ENCODE measurements around the gene PPP3R1.

Gene PPP3R1

GRCh38 chr2:68251187-68251854 lies 1.0 kb downstream of the PPP3R1 start:
- in situ Hi-C loops (cut with MboI; ENCODE audit: low sequenced_read_pairs) = no loop called here
- H3K4me1 ChIP-seq = peaks cover 46% of the 10 kb centered on the region
- H3K9me3 ChIP-seq = no peaks in the 10 kb centered on the region
- peak overlapping the region; percentile 58 for H3K4me3 ChIP-seq
- H3K36me3 ChIP-seq (replicated peaks) = peaks cover 8% of the 10 kb centered on the region
- DNase-seq (ENCODE audit: low spot score in 2 of 2) = peak; percentile 82 to 85
- H3K27me3 ChIP-seq (ENCODE audit: low read depth) = no peaks in the 10 kb centered on the region

- peaks cover 8% of the 10 kb centered on the region for H3K36me3 ChIP-seq (replicated peaks)
- no peaks in the 10 kb centered on the region for H3K27me3 ChIP-seq (ENCODE audit: low read depth)
- no peaks in the 10 kb centered on the region for H3K9me3 ChIP-seq
- peak overlapping the region; percentile 58 for H3K4me3 ChIP-seq
- in situ Hi-C loops (cut with MboI; ENCODE audit: low sequenced_read_pairs) = no loop called here
- H3K4me1 ChIP-seq = peaks cover 45% of the 10 kb centered on the region
- no peak for DNase-seq (ENCODE audit: low spot score in 2 of 2)
Observed at GRCh38 chr2:68250652-68251186, 1.6 kb downstream of the PPP3R1 start.

DNA sequence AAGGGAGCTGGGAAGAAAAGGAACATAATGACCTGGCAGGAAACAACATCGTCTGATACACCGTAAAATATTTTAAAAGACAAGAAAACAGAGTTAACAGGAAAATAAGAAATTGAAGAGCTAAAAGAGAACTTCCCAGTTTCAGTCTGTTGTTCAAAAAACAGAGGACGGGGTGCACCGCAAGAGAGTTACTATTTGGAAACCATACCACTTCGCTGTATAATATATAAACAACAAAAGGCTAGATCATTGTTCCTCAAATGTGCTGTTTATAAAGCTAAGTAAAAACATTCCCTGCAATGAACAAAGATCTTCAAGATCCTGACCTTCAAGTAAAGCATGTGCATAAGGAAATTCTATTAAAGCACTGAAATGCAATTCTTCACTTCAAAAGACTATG lies 2.1 kb downstream of the PPP3R1 start:
- Histone ChIP-seq H3K4me1 (peaks cover 48% of the 10 kb centered on the region), H3K4me3 (peak overlapping the region; percentile 58), H3K27me3 (ENCODE audit: low read depth) (no peaks in the 10 kb centered on the region), H3K36me3 (replicated peaks) (peaks cover 8% of the 10 kb centered on the region), H3K9me3 (no peaks in the 10 kb centered on the region)
- in situ Hi-C loops (cut with MboI; ENCODE audit: low sequenced_read_pairs) = no loop called here
- DNase-seq (ENCODE audit: low spot score in 2 of 2) = no peak

DNA sequence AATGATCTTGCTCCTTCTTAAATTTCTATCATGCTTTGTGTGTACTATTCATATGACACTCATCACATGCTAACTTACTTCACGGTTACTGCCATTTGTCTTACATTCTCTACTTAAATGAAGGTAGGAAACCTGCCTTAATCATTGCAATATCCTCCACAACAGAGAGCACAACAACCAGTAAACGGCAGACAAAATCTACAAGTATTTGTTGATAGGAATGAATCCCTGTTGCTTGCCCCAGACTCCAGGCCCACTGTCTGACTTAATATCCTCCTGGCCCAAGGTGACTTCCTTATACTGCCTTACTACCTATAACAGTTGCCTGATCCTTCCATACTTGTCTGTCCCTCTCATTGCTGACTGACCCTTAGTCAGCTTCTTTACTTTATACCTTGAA lies 3.5 kb downstream of the PPP3R1 start:
- H3K4me1 ChIP-seq = peaks cover 39% of the 10 kb centered on the region
- in situ Hi-C loops (cut with MboI; ENCODE audit: low sequenced_read_pairs) = no loop called here
- no peaks in the 10 kb centered on the region for H3K27me3 ChIP-seq (ENCODE audit: low read depth)
- no peak for DNase-seq (ENCODE audit: low spot score in 2 of 2)
- no peak overlapping the region for H3K4me3 ChIP-seq
- no peaks in the 10 kb centered on the region for H3K9me3 ChIP-seq
- H3K36me3 ChIP-seq (replicated peaks) = peaks cover 8% of the 10 kb centered on the region

DNA sequence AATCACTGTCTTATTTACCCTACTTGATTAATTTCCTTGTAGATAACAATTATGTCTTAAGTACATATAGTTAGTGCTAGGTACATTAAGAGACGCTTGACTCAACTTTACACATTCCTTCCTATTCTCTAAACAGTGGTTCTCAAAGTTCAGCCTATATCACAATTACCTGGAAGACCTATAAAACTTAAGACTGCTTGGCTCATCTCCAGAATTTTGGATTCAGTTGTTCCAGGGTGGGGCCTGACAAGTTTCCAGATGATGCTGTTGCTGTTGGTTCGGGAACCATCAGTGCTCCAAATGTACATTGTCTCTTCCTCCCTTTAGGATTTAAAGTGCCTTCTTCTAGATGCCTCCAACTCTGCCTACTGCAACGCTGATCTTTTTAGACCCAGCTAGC lies 4.0 kb downstream of the PPP3R1 start:
- Histone ChIP-seq H3K36me3 (replicated peaks) (peaks cover 8% of the 10 kb centered on the region), H3K27me3 (ENCODE audit: low read depth) (no peaks in the 10 kb centered on the region), H3K4me3 (no peak overlapping the region), H3K4me1 (peaks cover 39% of the 10 kb centered on the region), H3K9me3 (no peaks in the 10 kb centered on the region)
- in situ Hi-C loops (cut with MboI; ENCODE audit: low sequenced_read_pairs) = no loop called here
- DNase-seq (ENCODE audit: low spot score in 2 of 2) = no peak

GRCh38 chr2:68246396-68246795 lies 5.9 kb downstream of the PPP3R1 start:
- Histone ChIP-seq H3K4me1 (peaks cover 39% of the 10 kb centered on the region), H3K4me3 (no peak overlapping the region), H3K27me3 (ENCODE audit: low read depth) (no peaks in the 10 kb centered on the region), H3K36me3 (replicated peaks) (peaks cover 8% of the 10 kb centered on the region), H3K9me3 (no peaks in the 10 kb centered on the region)
- no peak for DNase-seq (ENCODE audit: low spot score in 2 of 2)
- in situ Hi-C loops (cut with MboI; ENCODE audit: low sequenced_read_pairs) = no loop called here

GRCh38 chr2:68245672-68246071 lies 6.7 kb downstream of the PPP3R1 start:
- in situ Hi-C loops (cut with MboI; ENCODE audit: low sequenced_read_pairs) = no loop called here
- H3K4me3 ChIP-seq = no peak overlapping the region
- peaks cover 40% of the 10 kb centered on the region for H3K4me1 ChIP-seq
- no peaks in the 10 kb centered on the region for H3K9me3 ChIP-seq
- no peaks in the 10 kb centered on the region for H3K27me3 ChIP-seq (ENCODE audit: low read depth)
- no peak for DNase-seq (ENCODE audit: low spot score in 2 of 2)
- H3K36me3 ChIP-seq (replicated peaks) = peaks cover 5% of the 10 kb centered on the region

DNA sequence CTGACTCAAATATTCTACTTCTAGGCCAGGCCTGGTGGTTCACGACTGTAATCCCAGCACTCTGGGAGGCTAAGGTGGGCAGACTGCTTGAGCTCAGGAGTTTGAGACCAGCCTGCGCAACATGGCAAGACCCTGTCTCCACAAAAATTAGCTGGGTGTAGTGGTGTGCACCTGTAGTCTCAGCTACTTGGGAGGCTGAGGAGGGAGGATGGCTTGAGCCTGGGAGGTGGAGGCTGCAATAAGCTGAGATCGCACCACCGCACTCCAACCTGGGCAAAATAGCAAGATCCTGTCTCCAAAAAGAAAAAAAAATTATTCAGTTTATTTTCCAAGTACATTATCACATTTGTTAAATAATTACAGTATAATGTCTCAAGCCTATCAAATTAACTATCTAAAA lies 7.3 kb downstream of the PPP3R1 start:
- no peak overlapping the region for H3K4me3 ChIP-seq
- no peaks in the 10 kb centered on the region for H3K9me3 ChIP-seq
- in situ Hi-C loops (cut with MboI; ENCODE audit: low sequenced_read_pairs) = no loop called here
- peaks cover 44% of the 10 kb centered on the region for H3K4me1 ChIP-seq
- no peak for DNase-seq (ENCODE audit: low spot score in 2 of 2)
- no peaks in the 10 kb centered on the region; the same call in 1 of the 2 replicates for H3K36me3 ChIP-seq (replicated peaks)
- H3K27me3 ChIP-seq (ENCODE audit: low read depth) = no peaks in the 10 kb centered on the region

DNA sequence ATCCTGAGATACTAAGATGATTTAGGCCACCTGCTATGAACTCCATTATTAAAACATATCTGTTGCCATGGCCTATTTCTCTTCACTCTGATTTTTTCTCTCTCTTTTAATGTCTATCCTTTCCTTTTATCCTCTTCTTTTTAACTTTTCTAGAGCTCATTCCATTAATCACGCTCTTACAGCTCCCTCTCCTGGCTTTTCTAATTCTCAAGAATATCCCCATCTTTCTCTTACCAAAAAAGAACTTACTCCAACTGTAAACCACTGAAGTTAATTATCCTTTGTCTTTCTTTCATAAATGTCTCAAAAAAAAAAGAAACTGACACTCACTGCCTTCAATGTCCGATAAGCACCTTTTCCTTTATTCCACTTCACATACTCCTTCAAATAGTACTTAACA lies 7.9 kb downstream of the PPP3R1 start:
- Histone ChIP-seq H3K4me3 (no peak overlapping the region), H3K9me3 (no peaks in the 10 kb centered on the region), H3K36me3 (replicated peaks) (no peaks in the 10 kb centered on the region; the same call in 1 of the 2 replicates), H3K4me1 (peaks cover 46% of the 10 kb centered on the region), H3K27me3 (ENCODE audit: low read depth) (no peaks in the 10 kb centered on the region)
- in situ Hi-C loops (cut with MboI; ENCODE audit: low sequenced_read_pairs) = no loop called here
- DNase-seq (ENCODE audit: low spot score in 2 of 2) = no peak

GRCh38 chr2:68241732-68242131 lies 10.6 kb downstream of the PPP3R1 start:
- no peaks in the 10 kb centered on the region; the same call in 1 of the 2 replicates for H3K36me3 ChIP-seq (replicated peaks)
- H3K27me3 ChIP-seq (ENCODE audit: low read depth) = no peaks in the 10 kb centered on the region
- DNase-seq (ENCODE audit: low spot score in 2 of 2) = no peak
- in situ Hi-C loops (cut with MboI; ENCODE audit: low sequenced_read_pairs) = no loop called here
- H3K4me1 ChIP-seq = peaks cover 41% of the 10 kb centered on the region
- H3K4me3 ChIP-seq = no peak overlapping the region
- no peaks in the 10 kb centered on the region for H3K9me3 ChIP-seq

DNA sequence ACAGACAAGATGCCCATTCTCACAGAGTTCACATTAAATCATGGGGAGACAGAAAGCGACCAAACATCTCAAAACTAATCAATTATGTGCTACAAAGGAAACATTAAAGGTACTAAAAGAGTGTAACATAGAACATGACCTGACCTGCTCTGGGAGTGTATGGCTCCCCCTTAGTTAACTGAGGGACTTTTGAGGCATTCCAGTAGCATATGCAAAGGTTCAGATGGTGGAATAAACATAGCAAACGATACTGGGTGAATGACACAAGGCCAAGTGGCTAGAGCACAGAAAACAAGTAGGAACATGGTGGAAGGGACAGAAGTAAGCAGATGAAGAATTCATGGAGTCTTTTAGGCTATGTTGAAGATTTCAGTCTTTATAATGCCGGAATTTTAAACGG lies 11.9 kb downstream of the PPP3R1 start:
- no peak for DNase-seq (ENCODE audit: low spot score in 2 of 2)
- Histone ChIP-seq H3K36me3 (replicated peaks) (no peaks in the 10 kb centered on the region; the same call in 1 of the 2 replicates), H3K9me3 (no peaks in the 10 kb centered on the region), H3K4me3 (no peak overlapping the region), H3K4me1 (peaks cover 31% of the 10 kb centered on the region), H3K27me3 (ENCODE audit: low read depth) (no peaks in the 10 kb centered on the region; the same call in 1 of the 2 replicates)
- in situ Hi-C loops (cut with MboI; ENCODE audit: low sequenced_read_pairs) = no loop called here

GRCh38 chr2:68238955-68239822 lies 13.1 kb downstream of the PPP3R1 start:
- no peaks in the 10 kb centered on the region for H3K36me3 ChIP-seq (replicated peaks)
- no peak overlapping the region for H3K4me3 ChIP-seq
- no peaks in the 10 kb centered on the region; the same call in 1 of the 2 replicates for H3K27me3 ChIP-seq (ENCODE audit: low read depth)
- in situ Hi-C loops (cut with MboI; ENCODE audit: low sequenced_read_pairs) = no loop called here
- H3K9me3 ChIP-seq = no peaks in the 10 kb centered on the region
- DNase-seq (ENCODE audit: low spot score in 2 of 2) = no peak
- peaks cover 31% of the 10 kb centered on the region for H3K4me1 ChIP-seq

DNA sequence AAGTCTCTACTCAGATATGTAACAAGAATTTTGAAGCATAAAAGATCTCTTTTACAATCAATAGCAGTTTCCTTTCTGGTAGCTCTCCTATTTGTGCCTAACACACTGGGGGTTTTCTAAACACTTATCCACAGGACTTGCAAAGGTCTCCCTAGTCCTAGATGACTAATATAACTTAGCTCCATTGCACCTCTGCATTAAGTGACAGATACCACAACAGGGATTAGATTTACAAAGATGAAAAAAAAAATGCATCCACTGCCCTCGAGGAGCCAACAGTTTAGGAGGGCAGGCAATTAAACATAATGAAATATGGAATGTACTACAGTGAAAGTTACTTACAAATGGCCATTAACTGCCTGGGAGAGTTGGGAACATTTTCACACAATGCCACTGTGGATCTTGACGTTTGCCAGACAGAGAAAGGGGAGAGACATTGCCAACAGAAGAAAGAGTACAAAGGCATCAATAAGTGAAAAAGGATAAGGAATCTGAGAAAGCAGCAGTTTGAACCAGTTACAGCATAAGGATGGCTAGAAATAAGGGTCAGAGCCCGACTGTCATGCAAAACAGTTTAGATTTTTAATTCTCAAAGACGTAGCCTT lies 14.3 kb downstream of the PPP3R1 start:
- DNase-seq (ENCODE audit: low spot score in 2 of 2) = peak; percentile 42 to 52
- Histone ChIP-seq H3K36me3 (replicated peaks) (no peaks in the 10 kb centered on the region), H3K4me1 (peaks cover 42% of the 10 kb centered on the region), H3K9me3 (no peaks in the 10 kb centered on the region), H3K27me3 (ENCODE audit: low read depth) (no peaks in the 10 kb centered on the region; the same call in 1 of the 2 replicates), H3K4me3 (no peak overlapping the region)
- in situ Hi-C loops (cut with MboI; ENCODE audit: low sequenced_read_pairs) = no loop called here

DNA sequence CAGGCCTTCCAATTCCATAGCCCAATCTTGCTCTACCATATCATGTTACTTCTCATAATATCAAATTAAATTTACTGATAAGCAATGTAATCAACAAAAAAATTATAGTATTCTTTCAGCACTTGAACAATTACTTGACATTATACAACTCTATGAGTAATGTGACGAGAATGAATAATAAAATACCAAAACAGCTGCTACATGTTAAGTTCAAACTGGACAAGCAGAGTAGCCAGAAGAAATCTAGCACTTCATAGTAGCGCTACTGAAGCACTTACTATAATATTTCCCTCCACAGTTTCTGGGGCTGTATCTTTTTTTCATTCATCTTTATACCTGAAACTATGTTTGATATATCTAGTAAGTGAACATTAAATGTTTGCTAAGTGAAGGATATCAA lies 14.9 kb downstream of the PPP3R1 start:
- Histone ChIP-seq H3K9me3 (no peaks in the 10 kb centered on the region), H3K4me3 (no peak overlapping the region), H3K27me3 (ENCODE audit: low read depth) (no peaks in the 10 kb centered on the region; the same call in 1 of the 2 replicates), H3K36me3 (replicated peaks) (no peaks in the 10 kb centered on the region), H3K4me1 (peaks cover 44% of the 10 kb centered on the region)
- in situ Hi-C loops (cut with MboI; ENCODE audit: low sequenced_read_pairs) = no loop called here
- DNase-seq (ENCODE audit: low spot score in 2 of 2) = no peak
